Erythroblast (primary cell): Measurements from ENCODE around the gene COL6A1.

ENCODE experiments used
- DNase-seq, 2 experiments: peaks; one replicate each; lab custom pipeline; 2025; lab: John Stamatoyannopoulos, UW
- GATA1 ChIP-seq: IDR thresholded peaks from 2 replicates; pipeline ENCODE4 v1.6.1; 2011; ENCODE audit warnings: low read depth, mild to moderate bottlenecking, control low read depth, low read length, moderate library complexity
- POLR2A ChIP-seq: IDR thresholded peaks from 2 replicates; pipeline ENCODE4 v1.6.1; 2011; ENCODE audit warnings: mild to moderate bottlenecking, low read length

The COL6A1 gene

DNA sequence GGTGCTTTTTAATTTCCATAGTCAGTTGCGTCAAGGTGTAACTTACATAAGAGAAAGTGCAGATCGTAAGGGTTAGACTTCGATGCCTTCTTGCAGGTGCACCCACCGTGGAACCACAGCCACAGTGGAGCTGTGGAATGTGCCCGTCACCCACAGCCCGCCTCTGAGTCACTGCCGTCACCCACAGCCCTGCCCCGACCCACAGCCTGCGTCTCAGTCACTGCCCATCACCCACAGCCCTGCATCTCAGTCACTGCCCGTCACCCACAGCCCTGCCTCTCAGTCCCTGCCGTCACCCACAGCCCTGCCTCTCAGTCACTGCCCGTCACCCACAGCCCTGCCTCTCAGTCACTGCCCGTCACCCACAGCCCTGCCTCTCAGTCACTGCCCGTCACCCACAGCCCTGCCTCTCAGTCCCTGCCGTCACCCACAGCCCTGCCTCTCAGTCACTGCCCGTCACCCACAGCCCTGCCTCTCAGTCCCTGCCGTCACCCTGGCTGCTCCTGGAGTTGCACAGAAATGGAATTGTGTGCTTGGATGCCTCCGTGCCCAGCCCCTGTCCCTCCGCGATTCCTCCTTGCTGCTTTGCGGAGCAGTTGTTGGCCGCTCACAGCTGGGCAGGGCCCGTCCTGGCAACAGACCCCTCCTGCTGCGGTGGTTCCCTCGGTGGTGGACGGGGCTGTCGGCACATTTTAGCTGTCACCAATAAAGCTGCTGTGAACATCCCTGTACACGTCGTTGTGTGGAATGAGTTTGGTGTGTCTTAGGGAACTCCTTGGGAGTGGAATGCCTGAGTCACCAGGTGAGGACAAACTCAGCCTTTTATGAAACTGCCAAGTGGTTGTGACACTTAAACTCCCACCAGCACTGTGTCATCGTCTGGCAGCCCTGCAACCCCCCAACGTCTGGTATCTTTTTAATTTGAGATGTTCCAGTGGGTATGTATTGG lies 71.4 kb downstream of the COL6A1 start:
- no peak for DNase-seq
- TF ChIP-seq POLR2A, result no peak
- no peak for TF ChIP-seq GATA1

DNA sequence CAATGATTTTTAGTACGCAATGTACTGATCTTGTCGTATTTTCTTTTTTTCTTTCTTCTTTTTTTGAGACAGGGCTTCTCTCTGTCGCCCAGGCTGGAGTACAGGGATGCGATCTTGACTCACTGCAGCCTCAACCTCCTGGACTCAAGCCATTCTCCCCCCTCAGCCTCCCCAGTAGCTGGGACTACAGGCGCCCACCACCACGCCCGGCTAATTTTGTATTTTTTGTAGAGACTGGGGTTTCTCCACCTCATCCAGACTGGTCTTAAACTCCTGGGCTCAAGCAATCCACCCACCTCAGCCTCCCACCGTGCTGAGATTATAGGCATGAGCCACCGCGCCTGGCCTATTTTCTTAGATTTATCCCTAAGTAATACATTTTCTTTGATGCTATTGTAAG lies 72.5 kb downstream of the COL6A1 start:
- no peak for TF ChIP-seq POLR2A
- no peak for TF ChIP-seq GATA1
- DNase-seq, result no peak

DNA sequence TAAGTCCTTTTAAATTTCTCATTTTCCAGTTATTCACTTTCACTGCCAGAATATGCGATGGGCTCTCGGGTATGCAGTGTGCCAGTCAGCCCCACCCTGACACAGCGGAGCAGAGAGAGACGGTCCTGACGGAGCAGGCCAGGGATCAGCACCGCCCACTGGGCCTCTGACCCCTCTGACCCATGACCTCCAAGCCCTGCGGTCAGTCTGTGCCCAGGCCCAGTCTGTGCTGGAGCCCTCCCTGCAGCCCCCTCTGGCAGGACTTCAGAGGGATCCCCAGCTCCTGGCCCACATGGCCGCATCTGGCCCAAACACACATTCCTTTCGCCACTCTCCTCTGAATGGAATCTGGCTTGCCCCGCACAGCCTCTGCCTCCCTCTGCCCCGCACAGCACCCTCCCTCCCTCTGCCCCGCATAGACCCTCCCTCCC lies 72.9 kb downstream of the COL6A1 start:
- TF ChIP-seq POLR2A, result no peak
- TF ChIP-seq GATA1, result no peak
- no peak for DNase-seq
